ENCODE results near the gene VAMP5.
"Not testable (repeated sequence)": the region's sequence is repeated elsewhere in the genome, so short reads cannot be mapped to it uniquely, and the experiment has no call there.

GRCh38 chr2:85604133-85604444, 19.9 kb downstream of the VAMP5 start:
- not testable (repeated sequence) for TF ChIP-seq CTCF, POLR2A, POLR2AphosphoS5 (IDR thresholded peaks at IDR 0.05)
